HepG2 (cell line): ENCODE results near the gene YY1. TPM values are rescaled to one million over a fixed set of nuclear protein-coding genes. Genes with fewer than 3 reads are reported as not detected.

Experiments used
- ATAC-seq: fragments of 200-7000 bp; cut with Tn5 transposase; 3 replicates; pipeline ENCODE4 v1.9.1; 2020; ENCODE audit warnings: mild to moderate bottlenecking, moderate library complexity
- BruUV-seq: library from RNA; stranded (reverse); fragments of 400-500 nt; replicated peaks from 2 replicates; lab custom pipeline; 2021; lab: Mats Ljungman, UMichigan
- CTCF ChIA-PET: fragments of 300-600 bp; formaldehyde crosslinking; extraction: SDS; loops from one replicate; lab custom pipeline; 2021; ENCODE audit warnings: low total read pairs, inconsistent platforms, low intra/inter-chr PET ratio; lab: Yijun Ruan, JAX
- POLR2A ChIA-PET: fragments of 350-600 bp; sonication (Branson Sonifier 250); formaldehyde crosslinking; loops from one replicate; lab custom pipeline; 2020; ENCODE audit warnings: antibody characterized with exemption, inconsistent platforms; lab: Yijun Ruan, JAX
- DNase-seq: peaks from one replicate; pipeline ENCODE4 v3.0.0-alpha.2; 2015; ENCODE audit warnings: low spot score
- FAIRE-seq: peaks from 3 replicates; lab custom pipeline; 2011; peaks lifted over from hg19 to GRCh38; lab: Jason Lieb, UNC
- H2AFZ ChIP-seq: one replicate; pipeline ENCODE4 v1.6.1; 2011; ENCODE audit warnings: low read length, inconsistent platforms
- H3K27ac ChIP-seq: fragments of 300-600 bp; 3 replicates; pipeline ENCODE4 v1.8.0; 2011; ENCODE audit warnings: mixed run types, mild to moderate bottlenecking, mixed read lengths, low read length, inconsistent platforms; ENCODE audit not compliant: insufficient read depth; ENCODE audit errors: extremely low read length
- H3K27me3 ChIP-seq, 2 experiments: fragments of 200-600 bp in 1 of 2; 2 replicates in 1 of 2; 3 replicates in 1 of 2; pipeline versions ENCODE4 v1.6.0 to v1.8.0; 2011; ENCODE audit warnings: low read length in 2 of 2, mild to moderate bottlenecking in 2 of 2, moderate library complexity in 2 of 2, inconsistent platforms in 1 of 2; ENCODE audit not compliant: insufficient read depth in 2 of 2, control insufficient read depth in 1 of 2
- H3K36me3 ChIP-seq, 2 experiments: fragments of 200-600 bp in 1 of 2; replicated peaks in 1 of 2; 2 replicates in 1 of 2; 3 replicates in 1 of 2; pipeline versions ENCODE4 v1.5.1 to v1.8.0; 2011; ENCODE audit warnings: low read length in 2 of 2, inconsistent platforms in 1 of 2; ENCODE audit not compliant: insufficient read depth in 2 of 2, control insufficient read depth in 1 of 2
- H3K4me1 ChIP-seq: 2 replicates; pipeline ENCODE4 v1.5.1; 2012; ENCODE audit warnings: low read length, inconsistent platforms; ENCODE audit not compliant: insufficient read depth
- H3K4me2 ChIP-seq: 2 replicates; pipeline ENCODE4 v1.6.0; 2011; ENCODE audit warnings: low read depth, low read length, inconsistent platforms
- H3K4me3 ChIP-seq, 3 experiments: fragments of 200-600 bp in 1 of 3; sonication (generic), shearing (Covaris generic) in 1 of 3; replicated peaks in 1 of 3; 2 replicates each; pipeline ENCODE4 v1.5.1; 2011 to 2016; ENCODE audit warnings: low read length in 3 of 3, inconsistent platforms in 2 of 3, low read depth in 2 of 3, mild to moderate bottlenecking in 2 of 3, control low read depth in 1 of 3, mixed read lengths in 1 of 3; ENCODE audit not compliant: insufficient read depth in 1 of 3
- H3K79me2 ChIP-seq: one replicate; pipeline ENCODE4 v1.6.1; 2011; ENCODE audit warnings: low read length, inconsistent platforms; ENCODE audit not compliant: insufficient read depth
- H3K9ac ChIP-seq: 2 replicates; pipeline ENCODE4 v1.6.0; 2011; ENCODE audit warnings: mild to moderate bottlenecking, low read depth, low read length, inconsistent platforms; ENCODE audit not compliant: insufficient read depth
- H3K9me3 ChIP-seq: 2 replicates; pipeline ENCODE4 v1.5.1; 2012; ENCODE audit warnings: mild to moderate bottlenecking, low read length
- H4K20me1 ChIP-seq: 2 replicates; pipeline ENCODE4 v1.6.0; 2011; ENCODE audit warnings: inconsistent platforms, mild to moderate bottlenecking, low read length, moderate library complexity; ENCODE audit not compliant: insufficient read depth
- ADNP ChIP-seq: sonication (generic); formaldehyde crosslinking; IDR thresholded peaks from 2 replicates; pipeline ENCODE4 v1.4.0; 2020; ENCODE audit warnings: missing genetic modification reagents
- AGO2 ChIP-seq: fragments of 200-400 bp; formaldehyde crosslinking; optimal IDR thresholded peaks from 2 replicates; pipeline ENCODE3; 2017; ENCODE audit warnings: mild to moderate bottlenecking, low read depth, low read length, moderate library complexity
- CC2D1A ChIP-seq: sonication (generic); formaldehyde crosslinking; IDR thresholded peaks from 2 replicates; pipeline ENCODE4 v1.8.1; 2023; ENCODE audit warnings: mild to moderate bottlenecking, missing genetic modification reagents
- FIP1L1 ChIP-seq: fragments of 200-400 bp; formaldehyde crosslinking; IDR thresholded peaks from 2 replicates; pipeline ENCODE4 v1.6.1; 2018; ENCODE audit warnings: low read depth, mild to moderate bottlenecking, low read length, moderate library complexity, borderline replicate concordance; ENCODE audit not compliant: insufficient read depth
- GLI4 ChIP-seq: sonication (generic); formaldehyde crosslinking; IDR thresholded peaks from 2 replicates; pipeline ENCODE4 v1.5.1; 2020; ENCODE audit warnings: missing genetic modification reagents, mild to moderate bottlenecking, moderate library complexity, borderline replicate concordance
- GPN1 ChIP-seq: sonication (generic); formaldehyde crosslinking; IDR thresholded peaks from 2 replicates; pipeline ENCODE4 v1.5.1; 2020; ENCODE audit warnings: missing genetic modification reagents, borderline replicate concordance
- HDAC6 ChIP-seq: fragments of 200-600 bp; sonication (generic); IDR thresholded peaks from 2 replicates; pipeline ENCODE4 v1.7.0; 2017; ENCODE audit warnings: mild to moderate bottlenecking, antibody characterized with exemption, low read length, low read depth
- KDM1A ChIP-seq: IDR thresholded peaks from 2 replicates; pipeline ENCODE4 v1.6.1; 2016; ENCODE audit warnings: missing compliant biosample characterization
- MIER3 ChIP-seq: IDR thresholded peaks from 2 replicates; pipeline ENCODE4 v1.6.1; 2016; ENCODE audit warnings: missing compliant biosample characterization, borderline replicate concordance
- NFE2L2 ChIP-seq: fragments of 150-350 bp; IDR thresholded peaks from 2 replicates; pipeline ENCODE4 v1.6.1; 2014; ENCODE audit warnings: low read length
- RCOR2 ChIP-seq: IDR thresholded peaks from 2 replicates; pipeline ENCODE4 v1.6.1; 2016; ENCODE audit warnings: missing biosample characterization, missing genetic modification reagents
- RXRA ChIP-seq: sonication (generic); formaldehyde crosslinking; IDR thresholded peaks from 2 replicates; pipeline ENCODE4 v1.5.1; 2020; ENCODE audit warnings: missing genetic modification reagents
- RXRB ChIP-seq: IDR thresholded peaks from 2 replicates; pipeline ENCODE4 v1.6.1; 2016; ENCODE audit warnings: borderline replicate concordance, missing genetic modification reagents, missing compliant biosample characterization
- SRF ChIP-seq: IDR thresholded peaks from 2 replicates; pipeline ENCODE4 v1.6.1; 2011; ENCODE audit warnings: mild to moderate bottlenecking, low read depth, low read length, moderate library complexity
- ZFP62 ChIP-seq: sonication (generic); formaldehyde crosslinking; IDR thresholded peaks from 2 replicates; pipeline ENCODE4 v1.4.0; 2020; ENCODE audit warnings: missing genetic modification reagents
- ZFP90 ChIP-seq: sonication (generic); formaldehyde crosslinking; IDR thresholded peaks from 2 replicates; pipeline ENCODE4 v1.8.0; 2022; ENCODE audit warnings: missing genetic modification reagents, mild to moderate bottlenecking, inconsistent platforms, borderline replicate concordance
- ZNF160 ChIP-seq: sonication (generic); formaldehyde crosslinking; IDR thresholded peaks from 2 replicates; pipeline ENCODE4 v1.8.0; 2022; ENCODE audit warnings: mild to moderate bottlenecking, inconsistent platforms, missing genetic modification reagents
- ZNF251 ChIP-seq: sonication (generic); formaldehyde crosslinking; IDR thresholded peaks from 2 replicates; pipeline ENCODE4 v1.9.0; 2021; ENCODE audit warnings: mild to moderate bottlenecking, missing genetic modification reagents
- ZNF354B ChIP-seq: sonication (generic); formaldehyde crosslinking; IDR thresholded peaks from 2 replicates; pipeline ENCODE4 v1.8.0; 2022; ENCODE audit warnings: mild to moderate bottlenecking, missing genetic modification reagents
- ZNF878 ChIP-seq: sonication (generic); formaldehyde crosslinking; IDR thresholded peaks from 2 replicates; pipeline ENCODE4 v1.8.1; 2023; ENCODE audit warnings: mild to moderate bottlenecking, missing genetic modification reagents, moderate library complexity
- WGBS: methylation state at CpG from one replicate; pipeline ENCODE4 v1.1.6; 2017; ENCODE audit warnings: low lambda C conversion rate; 5-methylcytosine and 5-hydroxymethylcytosine counted together
- in situ Hi-C: cut with HindIII; loops from 2 replicates; pipeline ENCODE4 v1.10.0; 2017; ENCODE audit warnings: low pct_unique_long_range_greater_than_20kb; ENCODE audit not compliant: extremely low pct_ligation_motif_present
- intact Hi-C: fragments of 100-400 bp; cut with micrococcal nuclease; formaldehyde crosslinking; loops from one replicate; pipeline ENCODE4 v1.10.0; 2022; ENCODE audit not compliant: unreplicated experiment
- polyA plus RNA-seq, 8 experiments: library from polyadenylated mRNA; depleted of rRNA in 3 of 8; stranded (reverse) in 7 of 8; unstranded in 1 of 8; fragments of >200 nt; fragmentation: Illumina TruSeq in 4 of 8; extraction: Trizol in 4 of 8; gene quantifications; 2 replicates each; pipeline versions ENCODE4 v1.2.1 to v1.2.3, GENCODE V29; 2011 to 2016; ENCODE audit warnings: low read depth in 4 of 8, missing spikeins in 1 of 8, mixed read lengths in 1 of 8; ENCODE audit not compliant: insufficient read depth in 1 of 8
- total RNA-seq, 5 experiments: library from RNA; depleted of rRNA; stranded (reverse); fragments of >200 nt; fragmentation: Illumina TruSeq; extraction: Trizol; gene quantifications; 2 replicates each; pipeline ENCODE4 v1.2.3, GENCODE V29; 2016; ENCODE audit warnings: low read depth in 1 of 5
- TF ChIP-seq, protein P1 (sequence below): sonication (generic); formaldehyde crosslinking; conservative IDR thresholded peaks from 2 replicates; pipeline ENCODE4 v1.8.1; 2023; ENCODE audit warnings: missing genetic modification reagents
- TF ChIP-seq, protein P2 (sequence below): IDR thresholded peaks from 2 replicates; pipeline ENCODE4 v1.6.1; 2016; ENCODE audit warnings: missing genetic modification reagents, missing compliant biosample characterization

The YY1 gene
- total and polyA plus RNA-seq, 2 of the 13 experiments (the other 11 are each of a cell fraction or from before 2014, with no cell fraction given): 29.4 to 68.1 TPM

DNA sequence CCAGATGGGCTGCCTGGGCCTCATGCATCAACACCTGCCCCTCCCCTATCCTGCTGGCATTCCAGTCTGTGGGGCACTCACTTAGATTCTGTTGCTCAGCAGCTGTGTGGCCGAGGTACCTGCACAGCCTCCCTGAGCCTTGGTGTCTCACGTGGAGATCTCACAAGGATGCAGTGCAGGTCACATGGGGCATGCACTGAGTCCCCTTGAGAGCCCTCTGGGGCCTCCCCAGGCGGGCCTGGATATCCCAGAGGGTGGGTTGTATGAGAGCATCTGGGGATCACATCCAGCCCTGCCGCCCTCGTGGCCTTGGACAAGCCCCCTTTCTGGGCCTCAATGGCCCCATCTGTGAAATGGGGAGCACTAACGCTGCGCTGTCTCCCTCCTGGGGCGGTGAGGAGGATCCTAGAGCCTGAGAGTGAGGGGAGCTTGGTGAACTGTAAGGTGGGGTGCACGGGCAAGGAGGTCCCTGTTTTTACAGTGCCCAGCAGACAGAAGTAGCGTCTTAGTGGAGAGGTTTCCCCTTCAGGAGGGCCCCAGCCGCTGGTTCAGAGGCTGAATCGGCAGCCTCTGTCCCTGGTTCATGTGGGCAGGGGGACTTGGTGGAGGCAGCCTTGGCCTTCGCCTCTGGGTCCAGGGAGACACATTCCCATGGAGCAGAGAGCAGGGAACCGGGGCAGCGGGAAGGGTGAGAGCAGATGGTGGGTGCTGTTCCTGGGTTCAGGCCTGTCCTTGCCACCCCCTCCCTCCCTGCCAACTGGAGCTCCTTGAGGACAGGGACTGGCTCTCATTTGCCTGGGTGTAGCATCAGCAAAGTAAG, 83.4 kb downstream of the YY1 start (continued):
- TF ChIP-seq FIP1L1 (no peak), MIER3 (CRISPR knock-in tag) (no peak), RCOR2 (CRISPR knock-in tag) (peak; percentile 41; the same call in 1 of the 2 replicates), SRF (no peak), ZNF160 (no peak), KDM1A (CRISPR knock-in tag) (0 out of 2 replicates have a peak, but pooled peaks have one; percentile 30)

DNA sequence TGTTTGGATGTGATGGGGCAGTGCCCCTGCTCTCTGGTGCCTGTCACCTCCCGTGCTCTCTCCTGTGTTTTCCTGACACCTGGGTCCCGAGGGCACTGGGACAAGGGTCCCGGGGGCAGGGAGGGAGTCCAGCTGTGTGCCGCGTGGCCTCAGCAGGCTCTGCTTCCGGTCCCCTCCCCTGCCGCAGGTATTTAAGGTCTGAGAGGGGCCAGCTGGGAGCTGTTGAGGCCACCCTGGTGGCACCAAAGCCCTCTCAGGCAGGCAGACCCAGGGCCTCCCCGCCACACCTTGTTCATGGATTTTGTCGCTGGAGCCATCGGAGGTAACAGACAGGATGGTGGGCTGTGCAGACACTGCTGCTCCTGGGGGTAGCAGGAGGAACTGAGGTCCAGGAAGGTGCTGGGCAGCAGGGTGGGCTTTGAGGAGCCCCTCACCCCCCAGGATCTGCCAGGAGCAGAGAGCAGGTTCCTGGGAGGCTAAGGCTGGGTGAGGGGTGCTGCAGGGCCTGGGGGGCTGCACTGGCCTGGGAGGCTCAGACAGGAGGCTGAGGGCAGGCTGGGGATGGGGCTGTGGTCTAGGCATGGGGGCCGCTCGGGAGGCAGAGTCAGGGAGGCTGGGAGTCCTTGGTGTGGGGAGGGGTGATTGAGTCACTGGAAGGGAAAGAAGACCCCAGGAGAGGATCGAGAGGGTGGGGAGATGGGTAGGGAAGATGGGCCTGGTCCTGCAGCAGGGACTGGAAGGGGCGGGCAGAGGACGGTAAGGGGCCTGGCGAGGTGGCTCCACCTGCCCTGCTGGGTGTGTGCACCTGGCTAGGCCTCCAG, 84.4 kb downstream of the YY1 start, which contains the start of gene SLC25A47:
TSS of gene SLC25A47 (plus strand) at position 219 of the 821 bp plus-strand sequence. CDS start at position 295, 76 bp downstream.
- POLR2A ChIA-PET: interaction anchor here (0.5 to 0.8 kb wide), 3 partner anchors 38 to 1147 kb away, joined by 3 to 4 read pairs (median 3); no protein-coding TSS in a partner anchor
- WGBS: 57% methylated on average over 9 of the region's 16 CpGs
- Histone ChIP-seq H4K20me1 (no peaks in the 10 kb centered on the region), H3K27me3 (peaks cover 0 to 2% of the 10 kb centered on the region in 2 experiments; a peak in 1 of 5 replicates), H2AFZ (no peak within 1 kb of the TSS), H3K36me3 (no peaks in the 10 kb centered on the region), H3K4me3 (peak within 1 kb of the TSS in 1 of 3 experiments; percentile 52; a peak in 2 of 6 replicates), H3K9me3 (no peaks in the 10 kb centered on the region), H3K4me1 (peaks cover 78% of the 10 kb centered on the region), H3K79me2 (no peaks in the 10 kb centered on the region), H3K4me2 (peak within 1 kb of the TSS; percentile 80), H3K9ac (peak within 1 kb of the TSS; percentile 41; the same call in 1 of the 2 replicates), H3K27ac (peak within 1 kb of the TSS; percentile 19)
- CTCF ChIA-PET: no interaction called here
- peak; percentile 1; the same call in 2 of the 3 replicates for ATAC-seq
- intact Hi-C loops (loop anchor here (2.0 to 5.0 kb wide), 2 partner anchors 17 to 54 kb away; partner anchors contain the start of genes SLC25A29 and WDR25), in situ Hi-C loops (no loop called here)
- no peak for DNase-seq
- BruUV-seq: no TSS peak
- no peak for FAIRE-seq
- TF ChIP-seq RXRA (peak; percentile 94), CC2D1A (no peak), ZFP90 (CRISPR knock-in tag) (no peak), RXRB (peak; percentile 99), ZFP62 (no peak), GPN1 (CRISPR knock-in tag) (no peak), HDAC6 (no peak), ZNF251 (CRISPR knock-in tag) (no peak), ZNF354B (CRISPR knock-in tag) (no peak), ZNF878 (CRISPR knock-in tag) (peak; percentile 57; the same call in 1 of the 2 replicates), NFE2L2 (no peak), ADNP (CRISPR knock-in tag) (no peak), AGO2 (no peak), GLI4 (CRISPR knock-in tag) (no peak)
- TF ChIP-seq, protein P1, sequence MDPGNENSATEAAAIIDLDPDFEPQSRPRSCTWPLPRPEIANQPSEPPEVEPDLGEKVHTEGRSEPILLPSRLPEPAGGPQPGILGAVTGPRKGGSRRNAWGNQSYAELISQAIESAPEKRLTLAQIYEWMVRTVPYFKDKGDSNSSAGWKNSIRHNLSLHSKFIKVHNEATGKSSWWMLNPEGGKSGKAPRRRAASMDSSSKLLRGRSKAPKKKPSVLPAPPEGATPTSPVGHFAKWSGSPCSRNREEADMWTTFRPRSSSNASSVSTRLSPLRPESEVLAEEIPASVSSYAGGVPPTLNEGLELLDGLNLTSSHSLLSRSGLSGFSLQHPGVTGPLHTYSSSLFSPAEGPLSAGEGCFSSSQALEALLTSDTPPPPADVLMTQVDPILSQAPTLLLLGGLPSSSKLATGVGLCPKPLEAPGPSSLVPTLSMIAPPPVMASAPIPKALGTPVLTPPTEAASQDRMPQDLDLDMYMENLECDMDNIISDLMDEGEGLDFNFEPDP: no peak
- TF ChIP-seq, protein P2, sequence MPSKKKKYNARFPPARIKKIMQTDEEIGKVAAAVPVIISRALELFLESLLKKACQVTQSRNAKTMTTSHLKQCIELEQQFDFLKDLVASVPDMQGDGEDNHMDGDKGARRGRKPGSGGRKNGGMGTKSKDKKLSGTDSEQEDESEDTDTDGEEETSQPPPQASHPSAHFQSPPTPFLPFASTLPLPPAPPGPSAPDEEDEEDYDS (CRISPR knock-in tag): peak; percentile 71
